Spleen (tissue), 7 donors: Measurements from ENCODE around the gene ARMC9.

Experiments used
- POLR2A ChIP-seq, 3 donors: fragments of 450-650 bp; IDR thresholded peaks; one replicate each; pipeline ENCODE4 v1.5.1; 2017; ENCODE audit warnings: antibody characterized with exemption in 3 of 3, mild to moderate bottlenecking in 1 of 3
- POLR2AphosphoS5 ChIP-seq, 3 donors: sonication (generic); formaldehyde crosslinking; IDR thresholded peaks; one replicate each; pipeline ENCODE4 v1.5.1; 2017; ENCODE audit warnings: antibody characterized with exemption in 3 of 3
- TF ChIP-seq, protein P1 (sequence below), 11 experiments: fragments of 200-600 bp in 7 of 11; fragments of 450-650 bp in 4 of 11; sonication (generic) in 4 of 11; IDR thresholded peaks in 8 of 11; conservative IDR thresholded peaks in 3 of 11; 1 replicate in 7 of 11; 2 replicates in 4 of 11; pipeline versions ENCODE4 v1.4.0 to v1.8.0; 2016 to 2021; ENCODE audit warnings: antibody characterized with exemption in 11 of 11, inconsistent platforms in 4 of 11, mild to moderate bottlenecking in 1 of 11
- donor health status: DM: no; HTN: no; CAD: no; lungs with moderate emphysema.
- donor health status: DM: no; HTN: no; CAD: no.
- donor health status: DM: no; HTN: no; CAD: no.

GRCh38 chr2:231386446-231386845 lies 188.0 kb downstream of the ARMC9 start:
- TF ChIP-seq, protein P1, sequence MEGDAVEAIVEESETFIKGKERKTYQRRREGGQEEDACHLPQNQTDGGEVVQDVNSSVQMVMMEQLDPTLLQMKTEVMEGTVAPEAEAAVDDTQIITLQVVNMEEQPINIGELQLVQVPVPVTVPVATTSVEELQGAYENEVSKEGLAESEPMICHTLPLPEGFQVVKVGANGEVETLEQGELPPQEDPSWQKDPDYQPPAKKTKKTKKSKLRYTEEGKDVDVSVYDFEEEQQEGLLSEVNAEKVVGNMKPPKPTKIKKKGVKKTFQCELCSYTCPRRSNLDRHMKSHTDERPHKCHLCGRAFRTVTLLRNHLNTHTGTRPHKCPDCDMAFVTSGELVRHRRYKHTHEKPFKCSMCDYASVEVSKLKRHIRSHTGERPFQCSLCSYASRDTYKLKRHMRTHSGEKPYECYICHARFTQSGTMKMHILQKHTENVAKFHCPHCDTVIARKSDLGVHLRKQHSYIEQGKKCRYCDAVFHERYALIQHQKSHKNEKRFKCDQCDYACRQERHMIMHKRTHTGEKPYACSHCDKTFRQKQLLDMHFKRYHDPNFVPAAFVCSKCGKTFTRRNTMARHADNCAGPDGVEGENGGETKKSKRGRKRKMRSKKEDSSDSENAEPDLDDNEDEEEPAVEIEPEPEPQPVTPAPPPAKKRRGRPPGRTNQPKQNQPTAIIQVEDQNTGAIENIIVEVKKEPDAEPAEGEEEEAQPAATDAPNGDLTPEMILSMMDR (IDR thresholded peaks at IDR 0.05 in 8 of 11, conservative IDR thresholded peaks at IDR 0.05 in 3 of 11) = no peak
- TF ChIP-seq POLR2A (IDR thresholded peaks at IDR 0.05) (no peak), POLR2AphosphoS5 (IDR thresholded peaks at IDR 0.05) (no peak)
